ENCODE results near the gene CA5A. TPM values are rescaled to one million over a fixed set of nuclear protein-coding genes. Genes with fewer than 3 reads are reported as not detected.

CA5A gene
- total and polyA plus RNA-seq, 2 of the 4 experiments (the other 2 are of a cell fraction), result not detected

DNA sequence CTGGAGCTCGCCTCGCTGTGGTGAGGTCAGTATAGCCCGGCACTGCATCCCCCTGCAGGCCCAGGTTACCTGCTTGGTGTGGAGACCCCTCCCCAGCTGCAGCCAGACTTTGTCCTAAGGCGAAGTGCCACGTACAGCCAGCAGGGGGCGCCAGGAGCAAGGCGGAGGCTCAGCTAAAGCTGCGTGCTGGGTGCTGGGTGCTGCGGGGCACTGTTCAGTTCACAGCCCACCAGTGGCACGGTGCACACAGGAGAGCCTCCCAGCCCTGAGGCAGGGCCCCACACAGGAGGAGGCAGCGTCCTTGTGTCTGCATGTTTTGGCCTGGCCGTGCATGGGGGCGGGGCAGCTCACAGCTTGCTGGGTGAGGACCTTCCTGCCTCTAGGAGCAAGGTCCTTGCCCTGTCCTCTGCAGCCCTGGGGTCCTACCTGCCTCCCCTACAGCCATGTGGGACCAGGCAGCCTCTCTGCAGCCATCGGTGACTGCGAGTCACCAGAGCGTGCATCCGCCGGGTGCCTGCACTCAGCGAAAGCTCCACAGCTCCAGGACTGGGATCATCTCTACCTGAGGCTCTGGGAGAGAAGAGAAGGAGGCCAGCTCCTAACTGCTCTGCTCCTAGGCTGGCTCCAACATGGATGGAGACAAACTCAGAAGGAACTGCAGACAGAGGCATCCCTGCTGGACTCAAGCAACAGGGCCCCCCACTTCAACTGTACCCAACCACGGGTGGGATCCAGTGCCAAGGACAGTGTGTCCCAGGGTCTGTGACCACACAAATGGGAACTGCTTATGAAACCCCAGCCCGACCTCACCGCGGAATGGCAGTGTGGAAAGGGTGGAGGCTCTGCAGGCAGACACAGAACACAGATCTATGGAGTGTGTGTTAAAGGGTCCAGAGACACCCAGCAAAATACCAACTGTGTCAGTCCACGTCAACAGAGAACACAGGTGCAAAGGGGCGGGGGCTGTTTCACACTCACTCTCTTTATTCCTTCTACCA lies 86.0 kb downstream of the CA5A start:
- peaks cover 29 to 92% of the 10 kb centered on the region in 2 experiments for H3K79me1 ChIP-seq (ENCODE audit: low read depth in 1 of 2, low read length in 2 of 2)
- H3K4me2 ChIP-seq (ENCODE audit: low read depth, low read length), result no peak overlapping the region
- peak overlapping the region; percentile 64 for H2AFZ ChIP-seq (replicated peaks; ENCODE audit: low read length, poor library complexity)
- peak overlapping the region; percentile 71 for H2AK5ac ChIP-seq (ENCODE audit: low read depth, low read length)
- H3K4me1 ChIP-seq (ENCODE audit: control insufficient read depth, insufficient read depth, low read length), result peaks cover 15% of the 10 kb centered on the region
- no peak overlapping the region for H3K9ac ChIP-seq (ENCODE audit: low read depth, low read length)
- intact Hi-C loops (cut with micrococcal nuclease) (loop anchor here (1.0 to 5.0 kb wide), 2 partner anchors 21 to 73 kb away; no protein-coding TSS in a partner anchor), in situ Hi-C loops (cut with MboI; ENCODE audit: low sequenced_read_pairs) (no loop called here), dilution Hi-C loops (cut with HindIII; ENCODE audit: low sequenced_read_pairs, unreplicated experiment) (no loop called here)
- H2BK15ac ChIP-seq (ENCODE audit: low read depth, low read length), result no peak overlapping the region
- peak; percentile 31 for DNase-seq
- H3K4ac ChIP-seq (ENCODE audit: low read depth, low read length), result peak overlapping the region; percentile 47
- H3K23ac ChIP-seq (ENCODE audit: low read depth, low read length), result no peak overlapping the region
- peaks cover 69% of the 10 kb centered on the region for H4K20me1 ChIP-seq (ENCODE audit: insufficient read depth, low read length)
- peaks cover 13% of the 10 kb centered on the region for H3K9me1 ChIP-seq (ENCODE audit: insufficient read depth, low read length)
- WGBS, 2 experiments (ENCODE audit: extremely low coverage in 2 of 2, insufficient read length in 1 of 2), result 83% methylated on average over 12 of the region's 25 CpGs; no CpG with 5 or more reads in 1 of the 2 experiments
- H3K4me3 ChIP-seq (ENCODE audit: insufficient read depth, low read depth, low read length), result no peak overlapping the region
- peak; percentile 5; the same call in 1 of the 2 replicates for ATAC-seq (ENCODE audit: low read depth)
- H2AK9ac ChIP-seq (replicated peaks; ENCODE audit: low read depth, low read length, poor library complexity), result peak overlapping the region; percentile 80
- H3K27ac ChIP-seq (ENCODE audit: insufficient read depth, low read length), result no peak overlapping the region
- H2BK120ac ChIP-seq (ENCODE audit: low read depth, low read length), result no peak overlapping the region
- BruUV-seq (replicated peaks), result no TSS peak
- H3K18ac ChIP-seq (ENCODE audit: low read depth, low read length), result no peak overlapping the region
- H2BK5ac ChIP-seq (ENCODE audit: low read depth, low read length, poor library complexity, severe bottlenecking), result no peak overlapping the region
- H3K36me3 ChIP-seq (ENCODE audit: control insufficient read depth, insufficient read depth, low read length), result peaks cover 50% of the 10 kb centered on the region
- H2BK20ac ChIP-seq (ENCODE audit: low read depth, low read length), result no peak overlapping the region
- H4K5ac ChIP-seq (ENCODE audit: low read depth, low read length), result no peak overlapping the region
- CTCF ChIA-PET, result interaction anchor here (0.6 to 2.0 kb wide), 13 partner anchors 10 to 70 kb away, joined by 3 to 10 read pairs (median 3); partner anchors contain the start of gene SLC7A5
- no peaks in the 10 kb centered on the region for H3K27me3 ChIP-seq (ENCODE audit: control insufficient read depth, insufficient read depth, low read length)
- 0 out of 4 replicates have a peak overlapping the region, but pooled peaks of 1 of the 2 experiments have one; percentile 2 for H4K8ac ChIP-seq (ENCODE audit: low read depth in 2 of 2, low read length in 2 of 2)
- no peak overlapping the region for H3K14ac ChIP-seq (replicated peaks; ENCODE audit: low read depth, low read length)
- POLR2A ChIA-PET (ENCODE audit: unreplicated experiment), result no interaction called here
- H4K91ac ChIP-seq (ENCODE audit: insufficient read depth, low read depth, low read length), result peak overlapping the region; percentile 10; the same call in 1 of the 2 replicates
- no peaks in the 10 kb centered on the region for H3K9me3 ChIP-seq (ENCODE audit: control insufficient read depth, insufficient read depth, low read length)
- no peak overlapping the region for H3K56ac ChIP-seq (ENCODE audit: extremely low read depth, insufficient read depth, low read length)
- no peak for TF ChIP-seq CEBPB (IDR thresholded peaks at IDR 0.05; ENCODE audit: low read depth, low read length)
- TF ChIP-seq, protein P1, sequence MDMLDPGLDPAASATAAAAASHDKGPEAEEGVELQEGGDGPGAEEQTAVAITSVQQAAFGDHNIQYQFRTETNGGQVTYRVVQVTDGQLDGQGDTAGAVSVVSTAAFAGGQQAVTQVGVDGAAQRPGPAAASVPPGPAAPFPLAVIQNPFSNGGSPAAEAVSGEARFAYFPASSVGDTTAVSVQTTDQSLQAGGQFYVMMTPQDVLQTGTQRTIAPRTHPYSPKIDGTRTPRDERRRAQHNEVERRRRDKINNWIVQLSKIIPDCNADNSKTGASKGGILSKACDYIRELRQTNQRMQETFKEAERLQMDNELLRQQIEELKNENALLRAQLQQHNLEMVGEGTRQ (IDR thresholded peaks at IDR 0.05; ENCODE audit: low read depth, low read length), result no peak
- TF ChIP-seq, protein P2, sequence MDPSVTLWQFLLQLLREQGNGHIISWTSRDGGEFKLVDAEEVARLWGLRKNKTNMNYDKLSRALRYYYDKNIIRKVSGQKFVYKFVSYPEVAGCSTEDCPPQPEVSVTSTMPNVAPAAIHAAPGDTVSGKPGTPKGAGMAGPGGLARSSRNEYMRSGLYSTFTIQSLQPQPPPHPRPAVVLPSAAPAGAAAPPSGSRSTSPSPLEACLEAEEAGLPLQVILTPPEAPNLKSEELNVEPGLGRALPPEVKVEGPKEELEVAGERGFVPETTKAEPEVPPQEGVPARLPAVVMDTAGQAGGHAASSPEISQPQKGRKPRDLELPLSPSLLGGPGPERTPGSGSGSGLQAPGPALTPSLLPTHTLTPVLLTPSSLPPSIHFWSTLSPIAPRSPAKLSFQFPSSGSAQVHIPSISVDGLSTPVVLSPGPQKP (IDR thresholded peaks at IDR 0.05; ENCODE audit: borderline replicate concordance, low read depth, low read length), result no peak
- peak; percentile 48; the same call in 1 of the 2 replicates for TF ChIP-seq CHD1 (IDR thresholded peaks at IDR 0.05; ENCODE audit: low read depth, low read length)
- TF ChIP-seq NFE2L2 (IDR thresholded peaks at IDR 0.05; ENCODE audit: low read depth, low read length), result no peak
- no peak for TF ChIP-seq POLR2A (IDR thresholded peaks at IDR 0.05; ENCODE audit: low read depth, low read length)
- no peak for TF ChIP-seq RCOR1 (IDR thresholded peaks at IDR 0.05; ENCODE audit: insufficient replicate concordance, low read length)
- no peak for TF ChIP-seq MAFK (IDR thresholded peaks at IDR 0.05; ENCODE audit: low read depth, low read length)
- TF ChIP-seq RFX5 (IDR thresholded peaks at IDR 0.05; ENCODE audit: low read depth, low read length), result no peak
- peak; percentile 63 for TF ChIP-seq RAD21 (IDR thresholded peaks at IDR 0.05; ENCODE audit: low read length)
- TF ChIP-seq SMC3 (IDR thresholded peaks at IDR 0.05; ENCODE audit: low read depth, low read length), result peak; percentile 63
- no peak for TF ChIP-seq MAZ (IDR thresholded peaks at IDR 0.05; ENCODE audit: borderline replicate concordance, low read depth, low read length)
- no peak for TF ChIP-seq MXI1 (IDR thresholded peaks at IDR 0.05; ENCODE audit: borderline replicate concordance, low read depth, low read length)
- TF ChIP-seq BHLHE40 (IDR thresholded peaks at IDR 0.05; ENCODE audit: low read depth, low read length), result no peak
- TF ChIP-seq FOS (IDR thresholded peaks at IDR 0.05; ENCODE audit: low read depth, low read length), result no peak

All from IMR-90 (cell line).